ENCODE data around the gene TMEM95.

The TMEM95 gene

GRCh38 chr17:7382901-7383300, 27.9 kb downstream of the TMEM95 start:
- no peak for DNase-seq

GRCh38 chr17:7383371-7383741, 28.4 kb downstream of the TMEM95 start:
- DNase-seq, result no peak

- no peak for DNase-seq
Observed at GRCh38 chr17:7383742-7384488, 29.0 kb downstream of the TMEM95 start.

DNA sequence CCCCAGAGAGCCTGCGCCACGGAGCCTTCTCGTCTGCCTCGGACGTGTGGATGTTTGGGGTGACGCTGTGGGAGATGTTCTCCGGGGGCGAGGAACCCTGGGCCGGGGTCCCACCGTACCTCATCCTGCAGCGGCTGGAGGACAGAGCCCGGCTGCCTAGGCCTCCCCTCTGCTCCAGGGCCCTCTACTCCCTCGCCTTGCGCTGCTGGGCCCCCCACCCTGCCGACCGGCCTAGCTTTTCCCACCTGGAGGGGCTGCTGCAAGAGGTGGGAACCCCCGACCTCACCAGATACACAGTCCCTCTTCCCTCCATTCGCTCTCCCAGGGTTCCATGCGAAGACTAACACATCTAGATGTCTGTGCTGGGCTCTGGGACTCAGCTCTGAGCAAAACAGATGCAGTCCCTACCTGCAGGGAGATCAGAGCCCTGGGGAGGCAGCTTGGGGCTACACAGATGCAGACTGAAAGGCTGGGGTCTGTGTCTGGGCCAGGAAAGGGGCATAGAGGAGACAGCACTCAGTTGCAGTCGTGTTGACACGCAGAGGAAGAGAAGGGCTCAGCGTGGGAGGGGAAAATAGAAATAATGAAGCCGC, 29.6 kb downstream of the TMEM95 start:
- no peak for DNase-seq

DNA sequence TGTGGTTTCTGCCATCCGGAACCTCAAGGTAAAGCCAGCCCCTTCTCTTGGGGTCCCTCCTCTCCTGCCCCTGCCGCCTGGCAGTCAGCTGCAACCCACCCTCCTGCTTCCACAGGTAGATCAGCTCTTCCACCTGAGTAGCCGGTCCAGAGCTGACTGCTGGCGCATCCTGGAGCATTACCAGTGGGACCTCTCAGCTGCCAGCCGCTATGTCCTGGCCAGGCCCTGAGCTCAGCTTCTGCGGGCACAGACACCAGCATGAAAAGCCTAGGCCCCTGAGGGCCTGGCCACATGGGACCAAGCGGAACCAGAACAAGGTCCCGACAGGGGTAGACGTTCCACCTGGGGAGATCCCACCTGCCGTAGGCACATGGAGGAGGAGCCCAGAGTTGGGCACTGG, 33.9 kb downstream of the TMEM95 start:
- no peak for DNase-seq

- no peak for DNase-seq
Observed at GRCh38 chr17:7389924-7390910, 35.3 kb downstream of the TMEM95 start.

DNA sequence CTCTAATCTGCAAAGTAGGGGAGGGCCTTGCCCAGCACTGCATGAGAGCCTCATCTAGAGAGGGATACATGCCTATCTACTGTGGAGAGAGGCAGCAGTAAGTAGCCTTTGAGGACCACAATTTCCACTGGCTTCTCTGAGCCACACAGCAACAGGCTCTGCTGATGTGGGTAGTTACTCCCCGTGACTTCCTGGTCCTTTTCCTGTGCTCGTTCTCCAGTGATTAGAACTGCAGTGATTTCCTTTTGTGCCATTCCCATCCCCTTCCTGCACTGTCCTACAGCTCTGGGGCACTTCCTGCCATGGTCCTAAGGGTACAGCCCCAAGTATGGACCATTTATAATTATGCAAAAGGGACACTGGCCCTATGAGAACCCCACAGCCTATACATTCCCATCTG, 36.4 kb downstream of the TMEM95 start:
- DNase-seq, result no peak

GRCh38 chr17:7392696-7393612, 38.0 kb downstream of the TMEM95 start:
- no peak for DNase-seq

GRCh38 chr17:7393613-7394451, 38.9 kb downstream of the TMEM95 start:
- peak; percentile 61 for DNase-seq

- peak; percentile 90 for DNase-seq
Observed at GRCh38 chr17:7394452-7395191, 39.7 kb downstream of the TMEM95 start, which contains the start of gene PLSCR3. TSS of gene PLSCR3 (minus strand) at chr17:7394525. CDS start at chr17:7394110, 415 bp downstream.

- DNase-seq, result no peak
Observed at GRCh38 chr17:7396147-7396546, 41.2 kb downstream of the TMEM95 start.

DNA sequence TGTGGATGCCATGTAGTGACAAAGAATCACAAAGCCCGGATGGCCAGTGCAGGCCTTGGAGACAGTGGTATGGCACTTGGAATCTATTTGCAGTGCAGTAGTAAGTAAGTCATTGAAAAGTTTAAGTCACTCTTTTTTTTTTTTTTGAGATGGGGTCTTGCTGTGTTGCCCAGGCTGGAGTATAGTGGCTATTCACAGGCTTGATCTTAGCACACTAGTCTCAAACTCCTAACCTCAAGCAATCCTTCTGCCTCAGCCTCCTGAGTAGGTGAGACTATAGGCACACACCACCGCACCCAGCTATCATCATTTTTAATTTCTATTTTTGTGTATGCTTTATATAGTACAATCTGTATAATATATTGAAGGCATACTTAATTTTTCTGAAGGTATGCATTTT, 43.7 kb downstream of the TMEM95 start:
- DNase-seq, result no peak

- DNase-seq, result no peak
Observed at GRCh38 chr17:7403043-7403726, 48.2 kb downstream of the TMEM95 start.

DNA sequence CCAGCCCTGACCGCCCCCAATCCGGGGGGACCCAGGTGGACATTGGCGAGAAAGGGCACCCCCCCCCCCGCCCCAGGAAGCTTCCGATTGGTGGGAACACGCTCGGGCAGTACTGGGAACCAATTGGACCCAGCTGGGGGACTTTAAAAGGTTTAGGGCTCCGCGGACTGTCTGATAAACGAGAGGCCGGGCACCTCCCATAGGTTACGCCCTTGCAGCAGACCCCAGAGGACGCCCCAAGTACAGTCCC, 48.7 kb downstream of the TMEM95 start:
- no peak for DNase-seq

DNA sequence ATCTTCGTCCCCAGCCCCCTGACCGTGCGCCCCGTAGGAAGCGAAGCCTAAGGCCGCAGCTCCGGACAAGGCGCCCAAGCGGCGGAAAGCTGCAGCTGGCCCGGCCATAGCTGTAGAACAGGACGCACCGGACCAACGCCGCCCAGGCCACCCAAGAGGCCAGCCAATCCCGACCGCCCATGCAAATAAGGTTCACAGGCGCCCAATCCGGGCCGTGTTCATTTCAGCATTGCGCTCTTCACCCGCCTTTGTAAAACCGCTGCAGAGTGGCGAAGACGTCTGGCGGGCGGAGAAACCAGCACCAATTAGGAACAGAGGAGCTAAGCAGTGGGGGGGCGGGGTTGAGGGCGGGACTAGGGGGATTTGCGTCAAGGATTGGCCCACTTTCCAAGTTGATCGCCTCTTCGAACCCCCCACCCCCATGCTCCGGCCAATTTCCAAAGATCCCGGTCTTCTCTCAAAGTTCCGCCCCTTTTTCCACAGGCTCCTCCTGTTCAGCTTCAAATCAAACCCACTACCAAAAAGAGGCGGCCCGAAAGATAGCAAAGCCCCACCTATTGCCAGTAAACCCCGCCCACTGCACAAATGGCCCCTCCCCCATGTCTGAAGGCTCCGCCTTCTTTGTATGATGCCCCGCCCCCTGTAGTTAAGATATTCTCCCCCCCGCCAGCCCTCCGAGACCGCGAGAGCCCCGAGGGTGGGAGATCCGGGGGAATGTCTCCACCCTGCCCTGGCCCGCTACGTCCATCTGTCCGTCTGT, 49.2 kb downstream of the TMEM95 start, which contains the start of gene TMEM256:
TMEM256 (minus strand) TSS at position 121 of the 760 bp plus-strand sequence; CDS start at position 108, 13 bp downstream.
- DNase-seq, result peak; percentile 100

- no peak for DNase-seq
Observed at GRCh38 chr17:7404737-7405349, 49.9 kb downstream of the TMEM95 start.

GRCh38 chr17:7405350-7406234, 50.6 kb downstream of the TMEM95 start:
- DNase-seq, result no peak
